Measurements from ENCODE around the gene IRAK1BP1. TPM values are rescaled to one million over a fixed set of nuclear protein-coding genes. Genes with fewer than 3 reads are reported as not detected.

The IRAK1BP1 gene
- total and polyA plus RNA-seq, 10 of the 15 experiments (the other 5 are each of a cell fraction or from before 2014, with no cell fraction given): 2.3 to 6.7 (median 3.9) TPM

- H4K20me1 ChIP-seq (ENCODE audit: control insufficient read depth, insufficient read depth): no peaks in the 10 kb centered on the region
- no TSS peak for BruUV-seq (replicated peaks)
- no peaks in the 10 kb centered on the region for H3K36me3 ChIP-seq (ENCODE audit: control insufficient read depth in 2 of 2, insufficient read depth in 2 of 2, low read length in 1 of 2)
- ChIA-PET CTCF (interaction anchor here (1.3 kb wide), 1 partner anchor 10 kb away, joined by 3 read pairs; no protein-coding TSS in a partner anchor), POLR2A (no interaction called here), SMC1A (ENCODE audit: uncharacterized antibody, unreplicated experiment) (no interaction called here), RAD21 (ENCODE audit: unreplicated experiment) (no interaction called here)
- H3K4me2 ChIP-seq (ENCODE audit: control insufficient read depth, insufficient read depth): no peak overlapping the region
- TF ChIP-seq MTA2 (IDR thresholded peaks at IDR 0.05; ENCODE audit: low read depth) (no peak), BCL3 (IDR thresholded peaks at IDR 0.05; ENCODE audit: borderline replicate concordance, insufficient read depth, low read depth, low read length, poor library complexity, severe bottlenecking) (no peak), CHD4 (IDR thresholded peaks at IDR 0.05) (no peak), ZNF274 (IDR thresholded peaks at IDR 0.05; ENCODE audit: insufficient read depth, insufficient read length) (no peak), SMAD5 (IDR thresholded peaks at IDR 0.05; ENCODE audit: low read depth) (no peak), MAX (IDR thresholded peaks at IDR 0.05; ENCODE audit: low read depth, low read length) (no peak), E2F8 (IDR thresholded peaks at IDR 0.05; ENCODE audit: low read depth, partially characterized antibody) (no peak), POLR2AphosphoS2 (IDR thresholded peaks at IDR 0.05; ENCODE audit: low read depth, low read length) (no peak), GABPA (IDR thresholded peaks at IDR 0.05; ENCODE audit: low read depth) (no peak), RELA (IDR thresholded peaks at IDR 0.05; ENCODE audit: borderline replicate concordance, partially characterized antibody) (no peak), RELB (IDR thresholded peaks at IDR 0.05; ENCODE audit: low read depth) (no peak)
- intact Hi-C loops (cut with micrococcal nuclease; ENCODE audit: unreplicated experiment): no loop called here
- no peak overlapping the region for H3K9ac ChIP-seq (ENCODE audit: control insufficient read depth, insufficient read depth, low read length)
- ATAC-seq (no peak), DNase-seq (ENCODE audit: low read depth, low spot score) (no peak), FAIRE-seq (no peak)
- in situ Hi-C loops (cut with MboI): no loop called here
- H3K4me3 ChIP-seq: no peak overlapping the region
- H3K4me1 ChIP-seq (ENCODE audit: control insufficient read depth, insufficient read depth, low read length): no peaks in the 10 kb centered on the region
- H3K9me3 ChIP-seq (replicated peaks; ENCODE audit: control insufficient read depth, insufficient read depth, low read length): no peaks in the 10 kb centered on the region
- no peaks in the 10 kb centered on the region for H3K79me2 ChIP-seq (ENCODE audit: control insufficient read depth, insufficient read depth, low read length)
- no peak overlapping the region for H2AFZ ChIP-seq (ENCODE audit: control insufficient read depth, low read depth, low read length)
- H3K27ac ChIP-seq (ENCODE audit: control insufficient read depth, insufficient read depth): no peak overlapping the region
- H3K27me3 ChIP-seq (replicated peaks in 1 of 2; ENCODE audit: control insufficient read depth in 2 of 2, insufficient read depth in 2 of 2, low read length in 1 of 2): no peaks in the 10 kb centered on the region
Observed at GRCh38 chr6:78824045-78824444, 43.3 kb upstream of the IRAK1BP1 start.
